NB4 (cell line): ENCODE data around the gene CIC.
"Not testable (repeated sequence)": the region's sequence is repeated elsewhere in the genome, so short reads cannot be mapped to it uniquely, and the experiment has no call there.

ENCODE experiments used
- MYC ChIP-seq: IDR thresholded peaks from 2 replicates; pipeline ENCODE4 v1.6.1; 2011; ENCODE audit warnings: low read depth, low read length
- POLR2A ChIP-seq: IDR thresholded peaks from 2 replicates; pipeline ENCODE4 v1.6.1; 2011; ENCODE audit warnings: mild to moderate bottlenecking; ENCODE audit not compliant: insufficient read length; ENCODE audit errors: extremely low read depth
- TF ChIP-seq, protein P1 (sequence below): IDR thresholded peaks from 2 replicates; pipeline ENCODE4 v1.6.1; 2011; ENCODE audit warnings: low read depth, low read length
- TF ChIP-seq, protein P2 (sequence below): IDR thresholded peaks from one replicate; pipeline ENCODE4 v1.5.1; 2012; ENCODE audit warnings: low read depth, low read length

DNA sequence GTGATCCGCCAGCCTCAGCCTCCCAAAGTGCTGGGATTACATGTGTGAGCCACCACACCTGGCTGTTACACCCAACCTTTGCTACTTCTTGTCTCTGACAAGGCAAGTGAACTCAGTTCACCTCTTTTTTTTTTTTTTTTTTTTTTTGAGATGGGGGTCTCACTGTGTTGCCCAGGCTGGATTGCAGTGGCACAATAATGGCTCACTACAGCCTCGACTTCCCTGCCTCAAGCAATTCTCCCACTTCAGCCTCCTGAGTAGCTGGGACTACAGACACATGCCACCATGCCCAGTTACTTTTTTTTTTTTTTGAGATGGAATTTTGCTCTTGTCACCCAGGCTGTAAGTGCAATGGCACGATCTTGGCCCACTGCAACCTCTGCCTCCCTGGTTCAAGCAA is 11.2 kb upstream of the CIC start:
- TF ChIP-seq, protein P1, sequence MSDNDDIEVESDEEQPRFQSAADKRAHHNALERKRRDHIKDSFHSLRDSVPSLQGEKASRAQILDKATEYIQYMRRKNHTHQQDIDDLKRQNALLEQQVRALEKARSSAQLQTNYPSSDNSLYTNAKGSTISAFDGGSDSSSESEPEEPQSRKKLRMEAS, result not testable (repeated sequence)
- TF ChIP-seq, protein P2, sequence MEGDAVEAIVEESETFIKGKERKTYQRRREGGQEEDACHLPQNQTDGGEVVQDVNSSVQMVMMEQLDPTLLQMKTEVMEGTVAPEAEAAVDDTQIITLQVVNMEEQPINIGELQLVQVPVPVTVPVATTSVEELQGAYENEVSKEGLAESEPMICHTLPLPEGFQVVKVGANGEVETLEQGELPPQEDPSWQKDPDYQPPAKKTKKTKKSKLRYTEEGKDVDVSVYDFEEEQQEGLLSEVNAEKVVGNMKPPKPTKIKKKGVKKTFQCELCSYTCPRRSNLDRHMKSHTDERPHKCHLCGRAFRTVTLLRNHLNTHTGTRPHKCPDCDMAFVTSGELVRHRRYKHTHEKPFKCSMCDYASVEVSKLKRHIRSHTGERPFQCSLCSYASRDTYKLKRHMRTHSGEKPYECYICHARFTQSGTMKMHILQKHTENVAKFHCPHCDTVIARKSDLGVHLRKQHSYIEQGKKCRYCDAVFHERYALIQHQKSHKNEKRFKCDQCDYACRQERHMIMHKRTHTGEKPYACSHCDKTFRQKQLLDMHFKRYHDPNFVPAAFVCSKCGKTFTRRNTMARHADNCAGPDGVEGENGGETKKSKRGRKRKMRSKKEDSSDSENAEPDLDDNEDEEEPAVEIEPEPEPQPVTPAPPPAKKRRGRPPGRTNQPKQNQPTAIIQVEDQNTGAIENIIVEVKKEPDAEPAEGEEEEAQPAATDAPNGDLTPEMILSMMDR, result not testable (repeated sequence)
- not testable (repeated sequence) for TF ChIP-seq POLR2A, MYC
